Measurements from ENCODE around the gene ERC1. TPM values are rescaled to one million over a fixed set of nuclear protein-coding genes. Genes with fewer than 3 reads are reported as not detected.

ERC1 gene
- total and polyA plus RNA-seq, 7 donors: 4.0 to 35.6 (median 29.4) TPM

DNA sequence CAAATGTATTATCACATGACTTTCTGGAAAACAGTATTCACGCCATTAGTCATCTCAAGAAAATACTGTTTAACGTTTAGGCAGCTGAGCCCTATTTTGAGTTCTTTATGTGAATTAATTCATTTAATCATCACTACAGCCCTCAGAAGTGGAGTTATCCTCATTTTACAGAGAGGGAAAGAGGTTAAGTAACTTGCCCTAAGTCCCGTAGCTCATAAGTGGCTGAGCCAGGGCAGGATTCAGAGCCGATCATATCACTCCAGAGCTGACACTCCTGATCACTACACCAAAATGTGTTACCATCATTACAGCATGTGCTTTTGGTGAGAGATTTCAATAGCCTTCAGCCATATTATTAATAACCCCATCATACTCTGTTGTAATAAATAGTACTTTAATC, 392.7 kb downstream of the ERC1 start:
- 91 to 94% (median 92%) methylated on average over 4 of the region's 4 CpGs for WGBS, 3 donors
- H3K4me3 ChIP-seq: no peak overlapping the region
- no peak overlapping the region for H3K27ac ChIP-seq
- ATAC-seq: no peak
- H3K36me3 ChIP-seq (ENCODE audit: insufficient read depth in 1 of 2, low read depth in 1 of 2): no peaks in the 10 kb centered on the region
- DNase-seq: no peak
- H3K4me1 ChIP-seq: no peaks in the 10 kb centered on the region
- intact Hi-C loops (cut with DNase I): no loop called here
- H3K9me3 ChIP-seq: no peaks in the 10 kb centered on the region
- TF ChIP-seq, protein P1, sequence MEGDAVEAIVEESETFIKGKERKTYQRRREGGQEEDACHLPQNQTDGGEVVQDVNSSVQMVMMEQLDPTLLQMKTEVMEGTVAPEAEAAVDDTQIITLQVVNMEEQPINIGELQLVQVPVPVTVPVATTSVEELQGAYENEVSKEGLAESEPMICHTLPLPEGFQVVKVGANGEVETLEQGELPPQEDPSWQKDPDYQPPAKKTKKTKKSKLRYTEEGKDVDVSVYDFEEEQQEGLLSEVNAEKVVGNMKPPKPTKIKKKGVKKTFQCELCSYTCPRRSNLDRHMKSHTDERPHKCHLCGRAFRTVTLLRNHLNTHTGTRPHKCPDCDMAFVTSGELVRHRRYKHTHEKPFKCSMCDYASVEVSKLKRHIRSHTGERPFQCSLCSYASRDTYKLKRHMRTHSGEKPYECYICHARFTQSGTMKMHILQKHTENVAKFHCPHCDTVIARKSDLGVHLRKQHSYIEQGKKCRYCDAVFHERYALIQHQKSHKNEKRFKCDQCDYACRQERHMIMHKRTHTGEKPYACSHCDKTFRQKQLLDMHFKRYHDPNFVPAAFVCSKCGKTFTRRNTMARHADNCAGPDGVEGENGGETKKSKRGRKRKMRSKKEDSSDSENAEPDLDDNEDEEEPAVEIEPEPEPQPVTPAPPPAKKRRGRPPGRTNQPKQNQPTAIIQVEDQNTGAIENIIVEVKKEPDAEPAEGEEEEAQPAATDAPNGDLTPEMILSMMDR (IDR thresholded peaks at IDR 0.05): no peak
- no peaks in the 10 kb centered on the region for H3K27me3 ChIP-seq (ENCODE audit: insufficient read depth in 3 of 3, low read length in 2 of 3)

DNA sequence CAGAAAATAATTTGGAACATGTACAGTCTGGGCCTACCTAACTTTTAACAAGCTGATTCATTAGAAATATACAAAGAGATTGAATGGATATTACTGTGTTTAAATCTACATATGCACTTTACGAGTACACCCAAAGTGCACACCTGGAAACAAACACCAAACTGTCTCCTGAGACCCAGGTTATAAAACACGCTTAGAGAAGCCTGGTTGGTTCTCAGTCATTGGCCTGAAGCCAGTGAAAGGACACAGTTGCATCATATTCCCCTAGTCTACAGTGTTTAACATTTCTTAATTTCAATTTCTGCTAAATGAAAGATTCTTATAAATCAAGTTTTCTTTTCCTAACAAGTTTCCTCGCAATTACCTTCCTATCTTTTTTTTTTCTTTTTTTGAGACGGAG, 393.9 kb downstream of the ERC1 start:
- TF ChIP-seq, protein P1 (IDR thresholded peaks at IDR 0.05): no peak

DNA sequence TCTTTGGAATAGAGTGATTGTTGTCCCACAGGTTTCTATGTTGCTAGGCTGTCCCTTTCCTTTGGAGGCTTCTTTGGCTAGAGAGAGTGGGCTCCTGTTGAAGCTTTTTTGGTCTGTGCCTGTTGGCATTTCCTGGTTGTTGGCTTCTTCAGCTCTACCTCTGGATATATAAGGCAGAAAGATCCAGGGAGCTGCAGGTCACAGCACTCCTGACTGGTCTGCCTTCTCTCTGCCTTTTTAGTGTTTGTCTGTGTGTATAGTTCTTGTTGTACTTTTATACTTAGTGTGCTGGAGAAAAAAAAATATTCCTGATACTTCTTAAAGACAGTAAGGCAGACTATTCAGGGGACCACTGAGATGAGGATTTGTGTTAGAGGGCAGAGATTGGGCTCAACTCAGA, 400.7 kb downstream of the ERC1 start:
- no peak overlapping the region for H3K27ac ChIP-seq
- H3K9me3 ChIP-seq: no peaks in the 10 kb centered on the region
- H3K4me1 ChIP-seq: no peaks in the 10 kb centered on the region
- no peak for ATAC-seq
- TF ChIP-seq, protein P1 (IDR thresholded peaks at IDR 0.05): no peak
- H3K36me3 ChIP-seq (ENCODE audit: insufficient read depth in 1 of 2, low read depth in 1 of 2): no peaks in the 10 kb centered on the region
- no peaks in the 10 kb centered on the region for H3K27me3 ChIP-seq (ENCODE audit: insufficient read depth in 3 of 3, low read length in 2 of 3)
- no peak for DNase-seq
- H3K4me3 ChIP-seq: no peak overlapping the region
- intact Hi-C loops (cut with DNase I): no loop called here

More for the DNA sequence above, 393.9 kb downstream of the ERC1 start:
- intact Hi-C loops (cut with DNase I): no loop called here
- no peak overlapping the region for H3K27ac ChIP-seq
- DNase-seq (no peak), ATAC-seq (no peak)
- H3K4me1 ChIP-seq: no peaks in the 10 kb centered on the region
- 65 to 81% (median 79%) methylated on average over 4 of the region's 4 CpGs for WGBS, 3 donors
- H3K9me3 ChIP-seq: no peaks in the 10 kb centered on the region
- no peaks in the 10 kb centered on the region for H3K27me3 ChIP-seq (ENCODE audit: insufficient read depth in 3 of 3, low read length in 2 of 3)
- no peak overlapping the region for H3K4me3 ChIP-seq
- H3K36me3 ChIP-seq (ENCODE audit: insufficient read depth in 1 of 2, low read depth in 1 of 2): no peaks in the 10 kb centered on the region

DNA sequence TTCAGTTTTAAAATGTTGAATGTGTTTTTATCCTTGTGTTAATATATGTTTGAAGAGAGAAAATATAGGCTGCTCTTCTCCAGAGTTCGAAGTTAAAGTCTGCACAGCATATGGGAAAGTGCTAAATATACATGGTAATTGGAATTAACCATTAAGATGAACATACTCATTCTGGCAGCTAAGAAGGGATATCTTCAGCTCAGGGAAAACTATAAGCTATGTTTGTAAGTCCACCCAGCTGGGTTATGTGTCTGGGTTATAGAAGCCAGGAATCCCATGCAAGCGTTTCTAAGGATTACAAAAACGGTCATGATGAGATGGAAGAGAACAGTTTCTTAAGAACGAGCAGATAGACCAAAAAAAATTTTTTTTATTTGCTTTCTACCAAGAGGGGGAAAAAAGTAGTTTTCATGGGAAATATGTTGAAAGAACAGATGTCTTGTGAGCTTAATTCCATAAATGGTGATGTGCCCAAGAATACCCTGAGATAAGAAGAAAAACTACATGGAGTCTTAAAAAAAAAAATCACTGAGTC, 404.5 kb downstream of the ERC1 start:
- ATAC-seq (no peak), DNase-seq (no peak)
- H3K27ac ChIP-seq: no peak overlapping the region
- no peaks in the 10 kb centered on the region for H3K4me1 ChIP-seq
- TF ChIP-seq, protein P1 (IDR thresholded peaks at IDR 0.05): no peak
- intact Hi-C loops (cut with DNase I): no loop called here
- no peaks in the 10 kb centered on the region for H3K36me3 ChIP-seq (ENCODE audit: insufficient read depth in 1 of 2, low read depth in 1 of 2)
- H3K27me3 ChIP-seq (ENCODE audit: insufficient read depth in 3 of 3, low read length in 2 of 3): no peaks in the 10 kb centered on the region
- WGBS, 3 donors: 78 to 83% (median 82%) methylated on average over 4 of the region's 4 CpGs
- no peaks in the 10 kb centered on the region for H3K9me3 ChIP-seq
- H3K4me3 ChIP-seq: no peak overlapping the region

DNA sequence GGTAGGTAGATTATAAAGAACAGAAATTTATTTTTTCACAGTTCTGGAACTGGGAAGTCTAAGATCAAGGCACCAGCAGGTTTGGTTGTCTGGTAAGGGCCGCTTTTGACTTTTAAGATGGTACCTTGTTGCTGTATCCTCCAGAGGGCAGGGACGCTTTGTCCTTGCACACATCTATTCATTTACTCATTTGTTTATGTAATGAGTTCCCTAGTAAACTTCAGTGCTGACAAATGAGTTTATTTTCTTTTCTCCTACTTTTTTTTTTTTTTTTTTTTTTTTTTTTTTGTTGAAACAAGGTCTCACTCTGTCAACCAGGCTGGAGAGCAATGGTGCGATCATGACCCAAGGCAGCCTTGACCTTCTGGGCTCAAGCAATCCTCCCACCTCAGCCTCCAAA, 407.6 kb downstream of the ERC1 start:
- DNase-seq: no peak
- H3K36me3 ChIP-seq (ENCODE audit: insufficient read depth in 1 of 2, low read depth in 1 of 2): no peaks in the 10 kb centered on the region
- H3K9me3 ChIP-seq: no peaks in the 10 kb centered on the region
- H3K4me3 ChIP-seq: no peak overlapping the region
- TF ChIP-seq, protein P1 (IDR thresholded peaks at IDR 0.05): no peak
- H3K4me1 ChIP-seq: no peaks in the 10 kb centered on the region
- no peaks in the 10 kb centered on the region for H3K27me3 ChIP-seq (ENCODE audit: insufficient read depth in 3 of 3, low read length in 2 of 3)
- intact Hi-C loops (cut with DNase I): no loop called here
- H3K27ac ChIP-seq: no peak overlapping the region
- WGBS, 3 donors: 97 to 100% (median 98%) methylated on average over 3 of the region's 3 CpGs
- ATAC-seq: no peak
